Central memory CD8-positive, alpha-beta T cell (primary cell): ENCODE data around the gene HINT3.
"Not testable (repeated sequence)": the region's sequence is repeated elsewhere in the genome, so short reads cannot be mapped to it uniquely, and the experiment has no call there.

Experiments used
- ATAC-seq: fragments of 150-1000 bp; cut with Tn5 transposase; replicated peaks from 2 replicates; pipeline ENCODE4 v1.10.0; 2022; ENCODE audit warnings: mild to moderate bottlenecking, moderate FRiP score, moderate number of reproducible peaks; ENCODE audit not compliant: poor library complexity, severe bottlenecking; ENCODE audit errors: extremely low read depth
- DNase-seq, 2 donors: peaks; one replicate each; pipeline ENCODE4 v3.0.0; 2021; ENCODE audit warnings: low spot score in 2 of 2
- H3K27ac Mint-ChIP-seq: one replicate; pipeline ENCODE4 v1.8.0; 2022; ENCODE audit warnings: low read depth, mild to moderate bottlenecking, moderate library complexity, mixed read lengths
- H3K27me3 Mint-ChIP-seq: one replicate; pipeline ENCODE4 v1.8.0; 2022; ENCODE audit warnings: mixed read lengths
- H3K36me3 Mint-ChIP-seq: one replicate; pipeline ENCODE4 v1.8.0; 2022; ENCODE audit warnings: mild to moderate bottlenecking, moderate library complexity, mixed read lengths; ENCODE audit not compliant: insufficient read depth
- H3K4me1 Mint-ChIP-seq: one replicate; pipeline ENCODE4 v1.8.0; 2022; ENCODE audit warnings: mixed read lengths
- H3K4me3 Mint-ChIP-seq: one replicate; pipeline ENCODE4 v1.8.0; 2022; ENCODE audit warnings: mild to moderate bottlenecking, moderate library complexity, mixed read lengths
- H3K9me3 Mint-ChIP-seq: one replicate; pipeline ENCODE4 v1.8.0; 2022; ENCODE audit warnings: mixed read lengths

The HINT3 gene

GRCh38 chr6:125995972-125996580 is 39.5 kb downstream of the HINT3 start:
- ATAC-seq (peak; percentile 95), DNase-seq (peak; percentile 36 to 44)
- H3K4me3 Mint-ChIP-seq: peak overlapping the region; percentile 45
- H3K36me3 Mint-ChIP-seq: peaks cover 24% of the 10 kb centered on the region
- H3K27ac Mint-ChIP-seq: no peak overlapping the region
- peaks cover 19% of the 10 kb centered on the region for H3K4me1 Mint-ChIP-seq
- no peaks in the 10 kb centered on the region for H3K9me3 Mint-ChIP-seq
- no peaks in the 10 kb centered on the region for H3K27me3 Mint-ChIP-seq

- Mint-ChIP-seq H3K36me3 (peaks cover 18% of the 10 kb centered on the region), H3K27me3 (no peaks in the 10 kb centered on the region), H3K4me1 (peaks cover 6% of the 10 kb centered on the region), H3K4me3 (no peak overlapping the region), H3K27ac (no peak overlapping the region), H3K9me3 (no peaks in the 10 kb centered on the region)
- no peak for ATAC-seq
- no peak for DNase-seq
Observed at GRCh38 chr6:126002755-126003679, 46.4 kb downstream of the HINT3 start.

GRCh38 chr6:126007800-126008199 is 51.2 kb downstream of the HINT3 start:
- no peak for ATAC-seq
- Mint-ChIP-seq H3K27me3 (no peaks in the 10 kb centered on the region), H3K4me1 (no peaks in the 10 kb centered on the region), H3K36me3 (peaks cover 19% of the 10 kb centered on the region), H3K27ac (no peak overlapping the region), H3K4me3 (no peak overlapping the region), H3K9me3 (no peaks in the 10 kb centered on the region)
- no peak for DNase-seq

- ATAC-seq (no peak), DNase-seq (no peak)
- H3K36me3 Mint-ChIP-seq: peaks cover 32% of the 10 kb centered on the region
- H3K27me3 Mint-ChIP-seq: no peaks in the 10 kb centered on the region
- H3K27ac Mint-ChIP-seq: peak overlapping the region; percentile 39
- no peaks in the 10 kb centered on the region for H3K4me1 Mint-ChIP-seq
- H3K9me3 Mint-ChIP-seq: no peaks in the 10 kb centered on the region
- H3K4me3 Mint-ChIP-seq: no peak overlapping the region
Observed at GRCh38 chr6:126010040-126010439, 53.5 kb downstream of the HINT3 start.

- Mint-ChIP-seq H3K4me3 (no peak overlapping the region), H3K9me3 (no peaks in the 10 kb centered on the region), H3K36me3 (peaks cover 43% of the 10 kb centered on the region), H3K4me1 (no peaks in the 10 kb centered on the region), H3K27me3 (no peaks in the 10 kb centered on the region), H3K27ac (no peak overlapping the region)
- DNase-seq: no peak
- no peak for ATAC-seq
Observed at GRCh38 chr6:126015863-126016262, 59.3 kb downstream of the HINT3 start.

- Mint-ChIP-seq H3K9me3 (no peaks in the 10 kb centered on the region), H3K4me3 (no peak overlapping the region), H3K27ac (no peak overlapping the region), H3K4me1 (no peaks in the 10 kb centered on the region), H3K36me3 (peaks cover 45% of the 10 kb centered on the region), H3K27me3 (no peaks in the 10 kb centered on the region)
- ATAC-seq (no peak), DNase-seq (no peak)
Observed at GRCh38 chr6:126016591-126016990, 60.0 kb downstream of the HINT3 start.

- Mint-ChIP-seq H3K4me3 (no peak overlapping the region), H3K27ac (no peak overlapping the region), H3K9me3 (no peaks in the 10 kb centered on the region), H3K4me1 (no peaks in the 10 kb centered on the region), H3K36me3 (peaks cover 44% of the 10 kb centered on the region), H3K27me3 (no peaks in the 10 kb centered on the region)
- ATAC-seq (no peak), DNase-seq (no peak)
Observed at GRCh38 chr6:126017668-126018067, 61.1 kb downstream of the HINT3 start.

GRCh38 chr6:126020305-126021050 is 63.9 kb downstream of the HINT3 start:
- Mint-ChIP-seq H3K36me3 (peaks cover 36% of the 10 kb centered on the region), H3K4me1 (no peaks in the 10 kb centered on the region), H3K9me3 (no peaks in the 10 kb centered on the region), H3K27ac (no peak overlapping the region), H3K4me3 (no peak overlapping the region), H3K27me3 (no peaks in the 10 kb centered on the region)
- DNase-seq: no peak
- ATAC-seq: no peak

- not testable (repeated sequence) for H3K27ac Mint-ChIP-seq, H3K27me3 Mint-ChIP-seq, ATAC-seq, H3K9me3 Mint-ChIP-seq, H3K4me3 Mint-ChIP-seq, DNase-seq, H3K4me1 Mint-ChIP-seq
- H3K36me3 Mint-ChIP-seq: peaks cover 41% of the 10 kb centered on the region
Observed at GRCh38 chr6:126023474-126023873, 66.9 kb downstream of the HINT3 start.

- Mint-ChIP-seq H3K4me3 (no peak overlapping the region), H3K4me1 (no peaks in the 10 kb centered on the region), H3K27ac (no peak overlapping the region), H3K27me3 (no peaks in the 10 kb centered on the region), H3K36me3 (peaks cover 38% of the 10 kb centered on the region), H3K9me3 (no peaks in the 10 kb centered on the region)
- no peak for DNase-seq
- no peak for ATAC-seq
Observed at GRCh38 chr6:126026001-126026400, 69.4 kb downstream of the HINT3 start.

GRCh38 chr6:126027601-126028000 is 71.0 kb downstream of the HINT3 start:
- Mint-ChIP-seq H3K27ac (no peak overlapping the region), H3K36me3 (peaks cover 29% of the 10 kb centered on the region), H3K4me3 (no peak overlapping the region), H3K27me3 (no peaks in the 10 kb centered on the region), H3K4me1 (peaks cover 9% of the 10 kb centered on the region), H3K9me3 (no peaks in the 10 kb centered on the region)
- ATAC-seq (no peak), DNase-seq (no peak)
